Vagina (tissue), 2 donors: ENCODE measurements around the gene STEAP3. TPM values are rescaled to one million over a fixed set of nuclear protein-coding genes. Genes with fewer than 3 reads are reported as not detected.

ENCODE experiments used
- DNase-seq, 2 donors: peaks; one replicate each; pipeline ENCODE4 v3.0.0-alpha.2; 2017; ENCODE audit errors: extremely low spot score in 2 of 2
- H3K27ac ChIP-seq: fragments of 200-600 bp; sonication (generic); one replicate; pipeline ENCODE4 v1.5.1; 2019
- H3K27me3 ChIP-seq: fragments of 200-600 bp; sonication (generic); one replicate; pipeline ENCODE4 v1.5.1; 2019
- H3K36me3 ChIP-seq, 2 donors: fragments of 200-600 bp; sonication (generic); one replicate each; pipeline ENCODE4 v1.5.1; 2017 to 2019
- H3K4me1 ChIP-seq: fragments of 200-600 bp; sonication (generic); one replicate; pipeline ENCODE4 v1.5.1; 2019
- H3K4me3 ChIP-seq, 2 donors: fragments of 200-600 bp; sonication (generic); 1 replicate in 1 of 2; 2 replicates in 1 of 2; pipeline ENCODE4 v1.5.1; 2016 to 2019
- H3K9me3 ChIP-seq: fragments of 200-600 bp; sonication (generic); one replicate; pipeline ENCODE4 v1.5.1; 2019
- POLR2A ChIP-seq, 2 donors: fragments of 450-650 bp; IDR thresholded peaks; one replicate each; pipeline ENCODE4 v1.6.1; 2017; ENCODE audit warnings: antibody characterized with exemption in 2 of 2, mild to moderate bottlenecking in 2 of 2, moderate library complexity in 2 of 2
- POLR2AphosphoS5 ChIP-seq, 2 donors: sonication (generic); formaldehyde crosslinking; IDR thresholded peaks; one replicate each; pipeline ENCODE4 v1.9.0; 2017; ENCODE audit warnings: antibody characterized with exemption in 2 of 2, mild to moderate bottlenecking in 2 of 2, low read depth in 1 of 2; ENCODE audit not compliant: insufficient read depth in 1 of 2
- intact Hi-C: fragments of 100-400 bp; cut with DNase I; formaldehyde crosslinking; loops from one replicate; pipeline ENCODE4 v1.15.1; 2023
- total RNA-seq: library from RNA; depleted of rRNA; stranded (reverse); fragments of >200 nt; gene quantifications from one replicate; pipeline ENCODE4 v1.2.3, GENCODE V29; 2016
- TF ChIP-seq, protein P1 (sequence below), 3 experiments: fragments of 450-650 bp in 2 of 3; fragments of 200-600 bp in 1 of 3; sonication (generic) in 1 of 3; IDR thresholded peaks; one replicate each; pipeline ENCODE4 v1.5.1; 2017 to 2019; ENCODE audit warnings: antibody characterized with exemption in 3 of 3, mild to moderate bottlenecking in 2 of 3, moderate library complexity in 2 of 3

Gene STEAP3
- total RNA-seq, 1 donor from 2014 or later: 22.1 TPM

DNA sequence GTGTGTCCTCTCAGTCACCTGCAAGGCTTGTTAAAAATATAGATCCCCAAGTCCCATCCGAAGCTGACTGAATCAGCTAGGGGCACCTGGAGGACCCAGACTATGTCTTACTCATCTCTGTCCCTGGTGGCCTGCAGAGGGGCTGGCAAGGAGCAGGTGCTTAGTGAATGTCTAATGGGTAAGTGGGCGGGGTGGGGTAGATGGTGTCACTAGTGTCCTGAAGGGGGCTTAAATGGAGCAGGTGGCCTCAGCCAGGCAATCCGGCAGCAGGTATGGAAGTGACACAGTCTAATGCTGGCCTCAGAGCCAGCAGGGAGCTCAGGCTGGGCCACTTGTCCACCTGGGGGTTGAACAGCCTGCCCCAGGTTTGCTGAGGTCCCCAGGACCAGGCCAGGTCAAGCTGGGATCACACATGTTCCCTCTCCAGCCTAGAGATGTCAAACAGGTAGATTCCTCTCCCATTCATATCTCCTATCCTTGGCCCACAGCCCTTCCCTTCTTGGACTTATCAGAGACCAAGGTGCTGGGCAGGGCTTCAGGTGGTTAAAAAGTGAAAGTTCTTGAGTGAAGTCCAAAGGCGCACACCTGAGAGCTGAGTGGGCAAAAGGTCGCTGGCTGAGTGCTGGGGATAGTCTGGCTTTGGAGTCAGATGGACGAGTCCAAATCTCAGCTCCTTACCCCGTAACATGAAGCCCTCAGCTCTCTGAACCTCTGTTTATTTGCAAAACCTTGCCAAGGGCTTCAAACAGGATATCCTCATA lies 1.7 kb downstream of the STEAP3 start:
- Histone ChIP-seq H3K4me1 (peaks cover 11% of the 10 kb centered on the region), H3K27ac (no peak overlapping the region), H3K36me3 (no peaks in the 10 kb centered on the region), H3K9me3 (no peaks in the 10 kb centered on the region), H3K27me3 (no peaks in the 10 kb centered on the region), H3K4me3 (no peak overlapping the region)
- DNase-seq: no peak
- intact Hi-C loops: no loop called here
- TF ChIP-seq POLR2A (IDR thresholded peaks at IDR 0.05) (no peak), POLR2AphosphoS5 (IDR thresholded peaks at IDR 0.05; ENCODE audit: insufficient read depth in 1 of 2, low read depth in 1 of 2) (no peak)
- TF ChIP-seq, protein P1, sequence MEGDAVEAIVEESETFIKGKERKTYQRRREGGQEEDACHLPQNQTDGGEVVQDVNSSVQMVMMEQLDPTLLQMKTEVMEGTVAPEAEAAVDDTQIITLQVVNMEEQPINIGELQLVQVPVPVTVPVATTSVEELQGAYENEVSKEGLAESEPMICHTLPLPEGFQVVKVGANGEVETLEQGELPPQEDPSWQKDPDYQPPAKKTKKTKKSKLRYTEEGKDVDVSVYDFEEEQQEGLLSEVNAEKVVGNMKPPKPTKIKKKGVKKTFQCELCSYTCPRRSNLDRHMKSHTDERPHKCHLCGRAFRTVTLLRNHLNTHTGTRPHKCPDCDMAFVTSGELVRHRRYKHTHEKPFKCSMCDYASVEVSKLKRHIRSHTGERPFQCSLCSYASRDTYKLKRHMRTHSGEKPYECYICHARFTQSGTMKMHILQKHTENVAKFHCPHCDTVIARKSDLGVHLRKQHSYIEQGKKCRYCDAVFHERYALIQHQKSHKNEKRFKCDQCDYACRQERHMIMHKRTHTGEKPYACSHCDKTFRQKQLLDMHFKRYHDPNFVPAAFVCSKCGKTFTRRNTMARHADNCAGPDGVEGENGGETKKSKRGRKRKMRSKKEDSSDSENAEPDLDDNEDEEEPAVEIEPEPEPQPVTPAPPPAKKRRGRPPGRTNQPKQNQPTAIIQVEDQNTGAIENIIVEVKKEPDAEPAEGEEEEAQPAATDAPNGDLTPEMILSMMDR (IDR thresholded peaks at IDR 0.05): no peak

DNA sequence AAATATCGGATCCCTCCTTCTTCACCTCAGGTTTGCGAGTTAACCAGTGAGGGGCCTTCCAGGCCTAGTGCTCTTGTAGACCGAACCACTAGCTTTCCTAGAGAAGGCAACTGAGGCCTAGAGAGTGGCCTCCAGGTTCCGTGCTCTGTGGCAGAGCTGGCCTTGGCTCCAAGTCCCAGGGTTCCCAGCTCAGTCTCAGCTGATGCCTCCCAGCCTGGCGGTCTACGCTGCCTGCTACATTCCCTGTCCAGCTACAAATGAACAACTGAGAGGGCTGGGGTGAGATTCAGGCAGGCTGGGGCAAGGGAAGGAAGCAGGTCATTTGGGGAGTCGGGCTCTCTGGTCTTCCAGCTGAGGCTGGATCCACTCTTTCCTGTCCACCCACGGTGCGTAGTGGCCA lies 2.3 kb downstream of the STEAP3 start:
- H3K4me3 ChIP-seq: no peak overlapping the region
- H3K36me3 ChIP-seq: no peaks in the 10 kb centered on the region
- H3K27me3 ChIP-seq: no peaks in the 10 kb centered on the region
- intact Hi-C loops: no loop called here
- no peak for TF ChIP-seq POLR2A (IDR thresholded peaks at IDR 0.05)
- no peak overlapping the region for H3K27ac ChIP-seq
- peaks cover 11% of the 10 kb centered on the region for H3K4me1 ChIP-seq
- DNase-seq: no peak
- no peaks in the 10 kb centered on the region for H3K9me3 ChIP-seq

DNA sequence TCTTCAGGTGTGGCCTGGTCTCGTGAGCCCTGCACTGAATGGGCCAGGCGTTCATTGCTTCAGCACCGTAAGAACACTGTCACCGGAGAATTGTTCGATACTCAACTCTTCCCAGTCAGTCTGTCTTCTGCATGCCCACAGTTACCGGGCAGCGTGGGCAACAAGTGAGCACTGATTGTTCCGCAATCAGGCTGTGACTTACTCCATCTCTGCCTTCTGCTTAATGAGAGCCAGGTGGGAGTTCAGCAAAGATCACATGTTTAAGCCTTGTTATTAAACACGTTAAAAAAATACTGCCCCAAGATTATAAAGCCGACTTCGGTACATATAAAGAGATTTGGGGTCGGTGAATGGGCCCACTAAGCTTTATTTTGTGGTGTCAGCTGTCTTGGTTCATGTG lies 3.7 kb downstream of the STEAP3 start:
- Histone ChIP-seq H3K9me3 (no peaks in the 10 kb centered on the region), H3K27me3 (no peaks in the 10 kb centered on the region), H3K27ac (no peak overlapping the region), H3K4me1 (peaks cover 11% of the 10 kb centered on the region), H3K4me3 (no peak overlapping the region), H3K36me3 (no peaks in the 10 kb centered on the region)
- no peak for DNase-seq
- no peak for TF ChIP-seq POLR2A (IDR thresholded peaks at IDR 0.05)
- TF ChIP-seq POLR2AphosphoS5 (IDR thresholded peaks at IDR 0.05; ENCODE audit: insufficient read depth in 1 of 2, low read depth in 1 of 2): no peak
- TF ChIP-seq, protein P1 (IDR thresholded peaks at IDR 0.05): no peak
- intact Hi-C loops: no loop called here

DNA sequence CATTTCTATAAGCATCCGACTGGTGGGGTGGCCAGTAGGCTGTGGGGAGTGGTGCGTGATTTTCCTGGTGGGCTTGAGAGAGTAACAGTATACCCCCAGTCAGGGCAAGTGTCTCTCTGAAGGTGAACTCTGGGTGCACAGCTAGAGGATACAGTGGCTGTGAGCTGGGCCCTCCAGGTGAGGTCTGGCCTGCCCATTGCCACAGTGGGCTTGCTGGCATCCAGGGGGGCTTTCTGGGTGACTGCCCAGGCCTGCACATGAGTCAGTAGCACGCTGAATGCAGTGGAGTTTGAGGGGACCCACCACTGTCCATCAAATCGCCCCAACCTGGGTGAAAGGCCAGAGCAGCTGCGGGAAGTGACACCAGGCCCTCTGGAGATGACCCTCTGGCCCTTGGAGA lies 4.5 kb downstream of the STEAP3 start:
- Histone ChIP-seq H3K4me1 (peaks cover 11% of the 10 kb centered on the region), H3K9me3 (no peaks in the 10 kb centered on the region), H3K36me3 (no peaks in the 10 kb centered on the region), H3K27ac (no peak overlapping the region), H3K27me3 (no peaks in the 10 kb centered on the region), H3K4me3 (no peak overlapping the region)
- TF ChIP-seq POLR2AphosphoS5 (IDR thresholded peaks at IDR 0.05; ENCODE audit: insufficient read depth in 1 of 2, low read depth in 1 of 2) (no peak), POLR2A (IDR thresholded peaks at IDR 0.05) (no peak)
- TF ChIP-seq, protein P1 (IDR thresholded peaks at IDR 0.05): no peak
- DNase-seq: no peak
- intact Hi-C loops: no loop called here

DNA sequence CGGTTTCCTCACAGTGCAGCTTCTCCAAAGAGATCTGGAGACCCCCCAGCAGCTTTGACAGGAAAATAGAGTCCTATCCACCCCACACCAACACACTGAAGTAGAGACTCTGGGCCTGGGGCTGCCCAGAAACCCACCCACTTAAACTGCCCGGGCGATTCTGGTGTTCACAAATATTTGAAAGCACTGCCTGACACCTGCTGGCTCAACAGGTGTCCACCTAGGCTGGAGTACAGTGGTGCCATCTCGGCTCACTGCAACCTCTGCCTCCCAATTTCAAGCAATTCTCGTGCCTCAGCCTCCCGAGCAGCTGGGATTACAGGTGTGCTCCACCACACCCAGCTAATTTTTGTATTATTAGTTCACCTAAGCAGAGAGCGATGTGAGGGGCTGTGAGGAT lies 5.3 kb downstream of the STEAP3 start:
- H3K4me3 ChIP-seq: no peak overlapping the region
- H3K27me3 ChIP-seq: no peaks in the 10 kb centered on the region
- TF ChIP-seq, protein P1 (IDR thresholded peaks at IDR 0.05): no peak
- no peak for TF ChIP-seq POLR2AphosphoS5 (IDR thresholded peaks at IDR 0.05; ENCODE audit: insufficient read depth in 1 of 2, low read depth in 1 of 2)
- TF ChIP-seq POLR2A (IDR thresholded peaks at IDR 0.05): no peak

More for the DNA sequence above, 5.3 kb downstream of the STEAP3 start:
- H3K9me3 ChIP-seq: no peaks in the 10 kb centered on the region
- DNase-seq: no peak
- no peaks in the 10 kb centered on the region for H3K36me3 ChIP-seq
- no peak overlapping the region for H3K27ac ChIP-seq
- intact Hi-C loops: no loop called here
- H3K4me1 ChIP-seq: peaks cover 9% of the 10 kb centered on the region
